SKM-1 (cell line): Measurements from ENCODE around the gene MGAT4A.
A peak's percentile ranks its signal among the peaks of the same experiment; 100 is the strongest.
"Not testable (repeated sequence)": the region's sequence is repeated elsewhere in the genome, so short reads cannot be mapped to it uniquely, and the experiment has no call there.

Experiments used
- DNase-seq: peaks from one replicate; lab custom pipeline; 2025; ENCODE audit not compliant: unreplicated experiment; lab: John Stamatoyannopoulos, UW

The MGAT4A gene

DNA sequence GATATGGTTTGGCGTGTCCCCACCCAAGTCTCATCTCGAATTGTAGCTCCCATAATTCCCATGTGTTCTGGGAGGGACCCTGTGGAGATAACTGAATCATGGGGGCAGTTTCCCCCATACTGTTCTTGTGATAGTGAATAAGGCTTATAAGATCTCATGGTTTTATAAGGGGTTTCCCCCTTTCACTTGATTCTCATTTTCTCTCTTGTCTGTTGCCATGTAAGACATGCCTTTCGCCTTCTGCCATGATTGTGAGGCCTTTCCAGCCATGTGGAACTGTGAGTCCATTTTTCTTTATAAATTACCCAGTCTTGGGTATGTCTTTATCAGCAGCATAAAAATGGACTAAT is 71.5 kb downstream of the MGAT4A start:
- DNase-seq, result not testable (repeated sequence)

DNA sequence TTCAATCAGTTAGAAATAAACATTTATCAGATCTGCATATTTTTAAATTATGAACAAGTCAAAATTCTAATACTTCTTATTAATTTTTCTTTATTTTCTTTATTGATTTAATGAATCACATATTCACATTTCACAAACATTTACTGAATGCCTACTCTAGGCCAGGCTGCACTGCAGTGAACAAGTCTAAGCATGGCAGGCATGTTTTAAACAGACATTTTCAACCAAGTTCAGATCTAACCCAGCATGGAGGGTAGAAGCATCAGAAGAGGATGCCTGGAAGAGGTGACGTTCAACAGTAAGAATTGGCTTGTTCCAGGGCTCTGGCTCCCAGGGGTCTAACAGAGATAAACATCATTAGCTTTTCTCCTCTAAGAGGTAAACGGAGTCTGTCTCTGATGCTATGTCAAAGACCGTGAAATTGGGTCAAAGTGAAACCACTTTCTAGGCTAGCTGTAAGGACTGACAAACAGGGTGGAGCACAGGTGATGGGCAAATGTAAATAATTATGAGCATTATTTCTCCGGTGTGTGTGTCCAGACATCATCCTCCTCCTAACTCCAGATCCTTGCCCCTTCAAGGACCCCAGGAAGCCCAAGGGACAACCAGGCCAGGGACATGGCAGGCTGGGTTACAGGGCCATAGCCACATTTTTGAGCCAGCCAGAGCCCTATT is 72.0 kb downstream of the MGAT4A start:
- DNase-seq, result no peak

DNA sequence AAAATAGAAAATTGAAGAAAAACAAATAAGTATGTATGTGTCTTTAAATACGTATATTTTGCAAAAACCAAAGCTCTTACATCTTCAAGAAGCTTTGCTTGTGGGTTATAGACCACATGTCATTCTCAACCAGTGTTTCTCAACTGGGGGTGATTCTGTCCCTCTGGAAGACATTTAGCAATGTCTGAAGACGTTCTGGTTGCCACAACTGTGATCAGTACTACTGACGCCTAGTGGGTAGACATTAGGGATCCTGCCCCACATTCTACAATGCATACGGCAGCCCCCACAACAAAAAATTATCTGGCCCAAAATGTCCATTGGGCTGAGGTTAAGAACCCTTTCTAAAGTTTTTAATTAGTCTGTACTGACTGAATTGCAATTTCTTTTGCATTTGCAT is 74.1 kb downstream of the MGAT4A start:
- DNase-seq, result peak; percentile 76

DNA sequence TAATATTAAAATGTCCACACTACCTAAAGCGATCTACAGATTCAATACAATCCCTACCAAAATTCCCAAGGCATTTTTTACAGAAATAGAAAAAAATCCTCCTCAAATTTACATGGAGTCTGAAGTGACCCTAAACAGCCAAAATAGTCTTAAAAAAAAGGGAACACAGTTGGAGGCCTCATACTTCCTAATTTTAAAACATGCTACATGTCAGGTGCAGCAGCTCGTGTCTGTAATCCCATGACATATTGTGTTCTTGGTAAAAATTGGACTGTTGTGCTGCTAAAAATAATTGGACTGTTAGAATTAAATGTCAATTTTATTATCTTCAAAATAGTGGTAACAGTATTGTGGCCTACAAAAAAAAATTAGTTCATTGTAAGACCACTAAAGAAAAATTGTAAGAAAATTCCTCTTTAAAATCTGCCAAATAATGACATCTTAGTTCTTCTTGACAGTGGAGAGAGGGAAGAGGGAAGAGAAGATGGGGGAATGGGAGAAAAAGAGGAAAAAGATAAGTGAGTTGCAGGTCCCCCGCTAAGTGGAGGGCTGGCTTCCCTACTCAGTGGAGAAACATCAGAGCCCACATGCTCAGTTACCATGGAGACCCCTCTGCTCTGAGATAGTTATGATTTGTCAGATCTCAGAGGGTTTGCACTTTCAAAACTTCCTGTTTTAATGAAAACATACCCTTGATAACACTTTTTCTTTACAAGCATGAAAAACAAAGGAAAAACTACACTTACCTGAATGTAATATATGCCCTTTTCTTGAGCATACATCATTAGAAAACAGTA is 76.0 kb downstream of the MGAT4A start:
- DNase-seq, result peak; percentile 42

DNA sequence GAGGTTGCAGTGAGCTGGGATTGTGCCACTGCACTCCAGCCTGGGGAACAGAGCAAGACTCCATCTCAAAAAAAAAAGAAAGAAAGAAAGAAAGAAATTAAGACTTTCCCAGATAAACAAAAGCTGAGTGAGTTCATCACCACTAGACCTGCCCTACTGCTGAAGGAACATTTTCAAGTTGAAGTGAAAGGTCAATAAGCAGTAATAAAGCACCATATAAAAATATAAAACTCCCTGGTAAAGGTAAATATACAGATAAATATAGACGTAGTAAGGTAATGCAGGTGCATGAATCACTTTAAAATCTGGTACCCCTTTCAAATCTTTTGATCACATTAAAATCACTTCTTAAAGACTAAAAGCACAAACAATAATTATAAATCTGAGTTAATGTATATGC is 79.9 kb downstream of the MGAT4A start:
- DNase-seq, result no peak

DNA sequence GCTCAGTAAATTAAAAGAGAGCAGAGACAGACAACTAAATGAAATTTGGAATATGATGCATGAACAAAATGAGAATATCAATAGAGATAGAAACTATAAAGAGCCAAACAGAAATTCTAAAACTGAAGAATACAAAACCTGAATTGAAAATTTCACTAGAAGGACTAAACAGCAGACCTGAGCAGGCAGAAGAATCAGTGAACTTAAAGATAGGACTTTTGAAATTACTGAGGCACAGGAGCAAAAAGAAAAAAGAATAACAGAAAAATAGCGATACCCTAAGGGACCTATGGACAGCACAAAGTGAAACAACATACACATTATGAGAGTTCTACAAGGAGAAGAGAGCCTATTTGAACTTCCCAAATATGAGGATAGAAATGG is 80.9 kb downstream of the MGAT4A start:
- no peak for DNase-seq

DNA sequence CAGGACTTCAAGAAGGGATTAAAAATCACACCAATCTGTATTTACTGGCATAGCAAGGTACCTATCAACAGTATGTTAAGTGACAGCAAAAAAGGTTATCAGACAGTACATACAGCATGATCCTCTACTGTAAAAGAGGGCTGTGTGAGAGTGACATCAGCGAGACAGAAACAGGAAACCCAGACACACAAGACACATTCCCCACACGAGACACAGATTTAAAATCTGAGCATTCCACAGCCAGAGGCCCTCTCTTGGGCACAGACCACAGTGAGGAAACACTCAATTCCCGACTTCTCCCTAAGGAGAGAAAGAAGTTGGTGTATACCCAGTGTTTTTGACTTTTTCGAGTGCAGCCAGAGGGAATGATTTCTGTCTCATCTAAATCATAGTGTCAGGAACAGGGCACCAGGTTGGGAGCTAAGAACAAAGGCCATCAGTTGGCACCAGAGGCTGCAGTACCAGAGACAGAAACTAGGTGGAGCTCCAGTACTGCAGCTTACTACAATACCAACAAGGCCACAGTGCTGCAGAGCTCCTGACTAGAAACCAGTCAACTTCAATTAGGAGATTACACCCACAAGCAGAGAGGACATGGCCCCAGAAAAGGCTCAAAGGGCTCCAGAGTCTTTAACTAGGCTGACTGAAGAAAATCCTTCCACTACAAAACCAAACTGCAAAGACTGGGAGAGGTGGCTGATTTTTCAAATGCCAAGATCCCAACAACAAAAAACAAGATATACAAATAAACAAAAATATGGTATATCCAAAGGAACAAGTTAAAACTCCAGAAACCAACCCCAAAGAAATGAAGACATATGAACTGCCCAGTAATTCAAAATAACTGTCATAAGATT is 81.6 kb downstream of the MGAT4A start:
- DNase-seq, result peak; percentile 72

DNA sequence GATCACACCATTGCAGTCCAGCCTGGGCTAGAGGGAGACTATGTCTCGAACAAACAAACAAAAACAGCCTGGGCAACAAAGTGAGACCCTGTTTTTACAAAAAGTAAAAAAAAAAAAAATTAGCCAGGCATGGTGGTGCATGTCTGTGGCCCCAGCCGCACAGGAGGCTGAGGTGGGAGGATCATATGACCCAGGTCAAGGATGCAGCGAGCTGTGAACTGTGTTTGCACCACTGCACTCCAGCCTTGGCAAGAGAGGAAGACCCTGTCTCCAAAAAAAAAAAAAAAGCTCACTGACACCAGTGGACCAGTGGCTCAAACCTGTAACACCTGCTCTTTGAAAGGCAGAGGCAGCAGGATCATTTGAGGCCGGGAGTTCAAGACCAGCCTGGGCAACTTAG is 82.5 kb downstream of the MGAT4A start:
- DNase-seq, result no peak

DNA sequence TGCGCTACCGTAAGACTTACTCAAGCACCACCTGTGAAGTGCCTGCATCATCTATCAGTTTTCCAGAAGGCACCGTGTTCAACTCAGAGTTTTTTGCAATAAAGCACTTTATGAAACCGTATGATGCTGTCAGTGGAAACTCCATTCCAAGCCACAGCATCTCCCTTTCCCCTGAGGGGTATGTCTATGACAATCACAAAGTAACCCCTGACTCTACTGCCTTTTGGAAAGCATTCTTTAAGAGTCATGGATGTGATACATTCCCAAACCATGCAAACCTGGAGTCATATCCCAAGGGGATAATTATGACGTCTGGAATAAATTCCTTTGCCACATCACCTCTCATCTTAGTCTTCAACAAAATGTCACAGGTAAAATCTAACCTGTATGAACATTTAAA is 83.3 kb downstream of the MGAT4A start:
- DNase-seq, result no peak

DNA sequence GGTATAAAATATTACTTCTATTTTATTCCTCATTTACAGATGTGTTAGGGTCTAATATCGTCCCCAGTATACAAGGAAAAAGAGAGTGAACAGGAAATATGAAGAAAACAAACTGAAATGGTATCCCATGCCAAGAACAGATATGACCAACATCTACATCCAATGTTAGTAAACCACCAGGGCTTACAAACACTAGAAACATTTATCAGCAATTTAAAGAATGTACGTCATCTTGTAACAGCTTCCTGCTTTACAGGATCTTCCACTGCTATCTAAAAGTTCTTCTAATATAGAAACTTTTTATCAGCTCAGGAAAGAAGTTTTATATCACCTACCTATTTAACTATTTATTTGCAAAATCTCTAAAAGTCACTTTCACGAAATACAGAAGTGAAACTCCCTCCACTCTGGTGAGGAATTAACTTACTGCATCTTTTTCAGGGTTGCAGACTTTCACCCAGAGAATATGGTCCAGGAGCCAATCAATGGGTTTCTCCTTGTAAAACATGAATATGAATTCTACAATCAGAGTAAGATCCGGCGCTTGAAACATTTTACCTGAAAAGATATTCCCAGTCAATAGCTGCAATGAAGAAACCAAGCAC is 87.3 kb downstream of the MGAT4A start:
- no peak for DNase-seq

DNA sequence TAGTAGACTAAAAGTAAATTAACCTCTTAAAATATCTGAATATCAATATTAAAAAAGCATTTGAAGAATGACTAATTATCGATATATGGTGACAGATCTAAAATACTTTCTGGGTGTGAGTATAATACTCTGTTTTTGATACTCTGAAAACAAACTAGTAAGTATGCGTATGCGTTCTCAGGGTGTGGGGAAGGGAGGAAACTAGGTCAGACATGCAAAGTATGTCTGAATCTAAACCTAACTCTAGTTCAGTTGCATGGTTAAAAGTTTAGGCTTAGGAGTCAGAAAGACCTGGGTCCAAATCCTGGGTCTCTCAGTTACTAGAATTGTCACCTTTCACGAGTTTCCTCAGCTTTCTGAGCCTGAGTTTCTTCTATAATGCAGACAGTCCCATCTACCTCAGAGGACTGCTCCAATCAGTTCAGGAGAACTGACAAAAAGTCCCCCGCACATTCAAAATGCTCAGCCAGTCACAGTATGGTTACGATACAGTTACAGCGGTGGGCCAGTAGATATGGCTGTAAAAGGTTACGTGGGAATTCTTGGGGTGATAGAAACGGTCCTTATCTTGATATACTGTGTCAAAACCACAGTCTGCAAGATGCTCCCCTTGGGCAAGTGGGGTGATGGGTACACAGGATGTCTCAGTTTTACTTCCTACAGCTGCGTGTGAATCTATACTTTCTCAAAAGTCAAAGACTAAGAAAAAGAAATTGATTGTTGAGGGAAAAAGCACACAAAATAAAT is 93.4 kb downstream of the MGAT4A start:
- no peak for DNase-seq

DNA sequence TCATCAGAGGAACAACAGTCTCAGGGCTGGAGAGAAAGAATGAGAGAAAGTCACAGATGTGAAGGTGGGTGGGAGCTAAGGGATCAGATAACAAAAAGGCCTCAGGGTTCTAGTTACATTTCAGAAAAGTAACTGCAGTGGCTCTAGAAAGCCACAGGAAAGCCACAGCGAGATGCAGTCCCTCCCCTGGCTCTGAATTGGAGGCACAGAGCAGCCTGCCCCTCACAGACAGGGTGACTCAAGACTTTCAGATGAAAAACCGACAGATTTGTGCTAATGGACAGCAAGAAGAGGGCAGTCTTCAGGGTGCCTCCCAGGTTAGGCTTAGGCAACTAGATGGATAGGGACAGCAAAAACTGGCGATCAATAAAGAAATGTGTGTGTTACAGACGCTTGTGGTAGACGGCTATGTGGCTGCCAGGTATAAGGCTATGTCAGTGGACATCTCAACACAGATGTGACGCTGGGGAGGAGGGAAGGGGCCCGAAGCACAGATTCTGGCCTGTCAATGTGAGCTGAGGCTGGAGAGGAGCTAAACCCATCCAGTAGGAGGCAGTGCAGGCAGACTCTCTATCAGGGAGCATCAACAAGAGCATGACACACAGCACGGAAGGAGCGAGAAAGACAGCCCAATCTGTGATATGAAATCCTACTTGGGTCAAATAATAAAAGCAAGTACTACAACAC is 96.4 kb downstream of the MGAT4A start:
- DNase-seq, result no peak

DNA sequence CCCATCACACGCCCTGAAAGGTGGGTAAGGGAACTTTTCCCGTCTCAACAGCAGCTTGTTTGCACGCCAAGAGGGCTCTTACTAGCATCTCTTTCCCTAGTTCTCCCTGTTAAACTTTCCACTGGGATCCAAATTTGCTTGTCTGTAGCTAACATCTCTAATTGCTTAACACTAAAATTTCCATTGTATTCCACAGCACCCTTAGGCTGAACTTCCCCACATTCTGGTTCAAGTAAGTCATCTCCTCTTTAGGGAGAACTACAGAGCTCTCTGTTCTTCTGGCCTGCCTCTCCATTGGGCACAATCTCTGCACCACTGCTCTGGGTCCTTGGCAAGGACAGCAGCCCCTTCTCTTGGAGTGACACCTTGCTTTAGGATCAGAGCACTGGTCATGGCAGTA is 98.6 kb downstream of the MGAT4A start:
- no peak for DNase-seq

DNA sequence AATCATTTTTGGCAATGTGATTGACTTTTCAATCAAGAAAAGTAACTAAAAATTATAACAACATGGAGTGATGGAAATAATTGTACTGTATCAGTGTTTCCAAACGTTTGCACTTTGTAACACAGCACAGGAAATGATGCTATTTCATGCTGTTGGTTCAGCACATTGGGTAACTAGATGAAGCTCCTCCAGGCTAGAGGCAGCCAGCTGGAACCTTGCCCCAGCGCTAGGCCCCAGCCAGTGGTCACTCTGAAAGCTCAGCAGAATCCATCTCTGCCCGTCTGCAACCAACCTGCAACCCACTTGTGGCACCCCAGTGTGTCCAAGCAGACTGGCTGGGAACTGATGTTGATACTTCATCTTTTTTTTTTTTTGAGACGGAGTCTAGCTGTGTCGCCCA is 107.3 kb downstream of the MGAT4A start:
- DNase-seq, result no peak

DNA sequence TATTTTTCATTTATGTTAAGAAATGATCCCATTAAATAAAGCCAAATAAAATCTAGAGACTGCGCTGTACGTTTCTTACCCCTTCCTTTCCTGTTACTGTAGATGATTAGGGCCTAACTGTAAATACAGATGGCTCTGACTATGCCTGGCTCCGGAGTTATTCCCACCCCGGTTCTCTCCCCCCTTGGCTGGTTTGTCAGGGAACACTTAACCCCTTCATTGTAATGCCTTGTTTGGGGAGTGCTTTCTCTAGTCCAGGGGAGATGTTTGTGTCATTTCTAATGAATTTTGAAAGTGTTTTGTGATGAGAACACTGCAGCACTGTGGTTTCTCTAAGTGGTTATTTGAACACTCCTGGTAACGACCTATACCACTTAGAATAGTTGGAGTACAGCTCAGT is 113.8 kb downstream of the MGAT4A start:
- no peak for DNase-seq

DNA sequence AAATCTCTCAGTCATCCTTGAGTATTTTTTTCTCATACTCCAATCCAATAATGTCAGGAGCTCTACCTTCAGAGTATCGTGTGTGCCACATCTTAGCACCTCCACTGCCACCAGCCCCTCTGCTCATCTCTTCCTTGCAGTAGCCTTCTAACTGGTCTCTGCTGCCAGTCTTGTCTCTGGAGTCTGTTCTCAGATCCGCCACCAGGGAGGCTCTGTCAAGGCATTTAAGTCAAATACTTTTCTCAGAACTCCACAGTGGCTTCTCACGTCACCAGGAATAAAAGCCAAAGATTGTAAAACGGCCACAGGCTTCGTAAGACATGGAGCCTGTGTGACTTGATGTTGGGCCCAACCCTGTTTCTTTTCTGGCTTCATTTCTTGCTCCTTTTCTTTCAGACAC is 115.5 kb downstream of the MGAT4A start:
- no peak for DNase-seq

DNA sequence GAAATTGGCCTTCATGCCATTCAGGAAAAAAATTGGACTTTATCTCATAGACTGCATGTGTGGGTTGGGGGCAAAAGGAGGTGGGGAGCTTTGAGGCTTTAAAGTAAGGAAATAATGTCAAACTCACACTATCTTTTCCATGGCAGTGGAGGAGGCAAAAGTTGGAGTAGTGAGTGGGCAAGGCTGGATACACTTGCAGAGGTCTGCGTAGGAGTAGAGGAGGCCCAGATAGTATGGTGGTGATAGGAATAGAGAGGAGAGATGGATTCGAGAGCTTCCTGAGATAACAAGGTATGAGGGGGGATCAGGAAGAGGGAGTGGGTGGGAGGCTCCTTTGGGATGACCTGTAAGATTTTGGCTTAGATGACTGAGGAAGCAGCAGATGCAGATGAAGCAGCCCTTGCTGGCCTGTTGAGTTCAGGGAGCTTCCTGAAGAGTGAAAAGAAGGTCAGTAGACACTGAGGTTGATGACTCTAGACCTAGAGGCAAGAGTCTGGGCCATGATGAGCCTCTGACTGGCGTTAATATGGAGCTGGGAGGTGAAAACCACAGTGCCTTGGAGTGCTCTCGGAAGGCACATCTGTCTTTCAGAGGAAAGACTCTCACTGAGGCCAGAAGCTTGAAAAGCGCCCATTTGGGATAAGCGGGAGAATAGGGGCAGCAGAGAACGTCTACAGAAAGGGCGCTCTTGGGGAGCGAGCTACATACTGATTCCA is 116.8 kb downstream of the MGAT4A start:
- DNase-seq, result no peak

DNA sequence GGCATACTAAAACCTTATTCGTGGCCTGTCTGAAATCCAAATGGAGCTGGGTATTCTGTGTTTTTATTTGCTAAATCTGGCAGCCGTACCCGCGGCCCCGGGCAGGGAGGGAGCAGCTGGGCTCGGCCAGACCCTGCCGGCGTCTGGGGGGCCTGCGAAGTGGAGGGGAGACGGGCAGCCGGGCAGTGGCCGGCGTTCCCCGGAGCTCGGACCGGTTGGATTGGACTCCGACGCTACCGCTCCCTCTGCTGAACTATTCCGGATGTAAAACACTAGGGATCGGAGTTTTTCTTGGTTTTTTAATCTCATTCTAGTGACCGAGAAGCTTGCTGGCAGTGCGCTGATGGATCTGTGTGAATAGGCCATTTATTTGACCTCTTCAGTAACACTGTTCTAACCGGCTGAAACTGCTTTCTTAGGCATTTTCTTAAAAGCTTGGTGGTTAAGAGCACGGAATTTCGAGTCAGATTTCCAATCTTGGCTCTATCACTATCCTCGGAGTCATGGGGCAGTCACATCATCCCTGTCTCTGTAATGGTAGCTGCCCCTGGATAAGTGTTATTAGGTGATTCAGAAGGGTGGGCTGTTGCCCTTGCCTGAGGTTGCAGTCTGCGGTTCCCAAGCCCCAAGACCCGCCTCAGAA is 121.8 kb downstream of the MGAT4A start:
- DNase-seq, result no peak
